K562 (cell line): ENCODE measurements around the gene SUFU. TPM values are rescaled to one million over a fixed set of nuclear protein-coding genes. Genes with fewer than 3 reads are reported as not detected.

Source experiments
- FIP1L1 ChIP-seq: fragments of 200-400 bp; formaldehyde crosslinking; IDR thresholded peaks from 2 replicates; pipeline ENCODE4 v1.6.1; 2018; ENCODE audit warnings: mild to moderate bottlenecking, low read depth, low read length; ENCODE audit not compliant: poor library complexity, severe bottlenecking
- GATAD2B ChIP-seq: fragments of 450-650 bp; IDR thresholded peaks from 2 replicates; pipeline ENCODE4 v1.6.1; 2017; ENCODE audit warnings: mild to moderate bottlenecking, borderline replicate concordance
- JUND ChIP-seq, 2 experiments: IDR thresholded peaks; 2 replicates in 1 of 2; 3 replicates in 1 of 2; pipeline ENCODE4 v1.6.1; 2011; ENCODE audit warnings: borderline replicate concordance in 2 of 2, low read depth in 2 of 2, low read length in 2 of 2, improper control_type of control experiment in 1 of 2, missing biosample characterization in 1 of 2, missing genetic modification characterization in 1 of 2, missing genetic modification reagents in 1 of 2
- SNIP1 ChIP-seq: fragments of 450-650 bp; IDR thresholded peaks from 2 replicates; pipeline ENCODE4 v1.7.1; 2017; ENCODE audit warnings: low read depth, mild to moderate bottlenecking
- ZEB2 ChIP-seq: fragments of 450-650 bp; IDR thresholded peaks from 2 replicates; pipeline ENCODE4 v1.6.1; 2016
- ZFX ChIP-seq: sonication (generic); formaldehyde crosslinking; IDR thresholded peaks from 2 replicates; pipeline ENCODE4 v1.8.0; 2022; ENCODE audit warnings: mild to moderate bottlenecking, missing genetic modification reagents, moderate library complexity
- ZNF124 ChIP-seq: sonication (generic); formaldehyde crosslinking; IDR thresholded peaks from 2 replicates; pipeline ENCODE4 v1.8.1; 2022; ENCODE audit warnings: missing genetic modification reagents
- ZNF444 ChIP-seq: fragments of 250-450 bp; sonication (Bioruptor Pico); IDR thresholded peaks from 2 replicates; pipeline ENCODE4 v1.4.0; 2020; ENCODE audit warnings: mild to moderate bottlenecking, moderate library complexity
- polyA plus RNA-seq, 8 experiments: library from polyadenylated mRNA; depleted of rRNA in 4 of 8; stranded (reverse) in 5 of 8; unstranded in 3 of 8; fragments of >200 nt; fragmentation: Nextera tagmentation in 2 of 8; fragmentation: Illumina TruSeq in 1 of 8; extraction: Ambion mirVana in 2 of 8; extraction: Trizol in 1 of 8; gene quantifications; 2 replicates each; pipeline versions ENCODE4 v1.2.1 to v1.2.3, GENCODE V29; 2011 to 2014; ENCODE audit warnings: inconsistent platforms in 1 of 8, missing spikeins in 1 of 8
- total RNA-seq, 7 experiments: library from RNA; depleted of rRNA in 6 of 7; stranded (reverse); fragments of >200 nt in 6 of 7; fragmentation: Illumina TruSeq in 2 of 7; extraction: Trizol in 2 of 7; gene quantifications; 2 replicates each; pipeline versions ENCODE4 v1.2.1 to v1.2.3, GENCODE V29; 2011 to 2021; ENCODE audit warnings: low replicate concordance in 1 of 7
- TF ChIP-seq, protein P1 (sequence below): sonication (generic); formaldehyde crosslinking; IDR thresholded peaks from 2 replicates; pipeline ENCODE4 v1.5.0; 2020; ENCODE audit warnings: missing genetic modification reagents
- TF ChIP-seq, protein P2 (sequence below): sonication (generic); formaldehyde crosslinking; IDR thresholded peaks from 2 replicates; pipeline ENCODE4 v1.8.1; 2023; ENCODE audit warnings: mild to moderate bottlenecking, missing genetic modification reagents
- TF ChIP-seq, protein P3 (sequence below): fragments of 200-800 bp; sonication (Bioruptor generic); IDR thresholded peaks from 2 replicates; pipeline ENCODE4 v1.6.1; 2017; ENCODE audit warnings: missing genetic modification characterization, missing compliant biosample characterization
- TF ChIP-seq, protein P4 (sequence below): fragments of 450-650 bp; formaldehyde crosslinking; IDR thresholded peaks from 2 replicates; pipeline ENCODE4 v1.4.0; 2020; ENCODE audit warnings: mild to moderate bottlenecking, moderate library complexity
- TF ChIP-seq, protein P5 (sequence below), 3 experiments: fragments of 200-800 bp in 1 of 3; fragments of 250-450 bp in 1 of 3; fragments of 450-650 bp in 1 of 3; sonication (Bioruptor Pico) in 1 of 3; sonication (Bioruptor generic) in 1 of 3; formaldehyde crosslinking in 1 of 3; IDR thresholded peaks; 2 replicates each; pipeline versions ENCODE4 v1.6.1 to v1.8.0; 2016 to 2022; ENCODE audit warnings: mild to moderate bottlenecking in 2 of 3, missing genetic modification characterization in 2 of 3, missing compliant biosample characterization in 1 of 3, moderate library complexity in 1 of 3
- TF ChIP-seq, protein P6 (sequence below), 2 experiments: fragments of 200-800 bp in 1 of 2; sonication (Bioruptor generic) in 1 of 2; sonication (generic) in 1 of 2; formaldehyde crosslinking in 1 of 2; IDR thresholded peaks in 1 of 2; conservative IDR thresholded peaks in 1 of 2; 2 replicates each; pipeline versions ENCODE4 v1.5.0 to v1.6.1; 2016 to 2020; ENCODE audit warnings: missing compliant biosample characterization in 1 of 2, missing genetic modification characterization in 1 of 2, missing genetic modification reagents in 1 of 2

Gene SUFU
- total and polyA plus RNA-seq, 9 of the 15 experiments (the other 6 are each of a cell fraction or from before 2014, with no cell fraction given), result 0.59 to 6.3 (median 0.82) TPM

DNA sequence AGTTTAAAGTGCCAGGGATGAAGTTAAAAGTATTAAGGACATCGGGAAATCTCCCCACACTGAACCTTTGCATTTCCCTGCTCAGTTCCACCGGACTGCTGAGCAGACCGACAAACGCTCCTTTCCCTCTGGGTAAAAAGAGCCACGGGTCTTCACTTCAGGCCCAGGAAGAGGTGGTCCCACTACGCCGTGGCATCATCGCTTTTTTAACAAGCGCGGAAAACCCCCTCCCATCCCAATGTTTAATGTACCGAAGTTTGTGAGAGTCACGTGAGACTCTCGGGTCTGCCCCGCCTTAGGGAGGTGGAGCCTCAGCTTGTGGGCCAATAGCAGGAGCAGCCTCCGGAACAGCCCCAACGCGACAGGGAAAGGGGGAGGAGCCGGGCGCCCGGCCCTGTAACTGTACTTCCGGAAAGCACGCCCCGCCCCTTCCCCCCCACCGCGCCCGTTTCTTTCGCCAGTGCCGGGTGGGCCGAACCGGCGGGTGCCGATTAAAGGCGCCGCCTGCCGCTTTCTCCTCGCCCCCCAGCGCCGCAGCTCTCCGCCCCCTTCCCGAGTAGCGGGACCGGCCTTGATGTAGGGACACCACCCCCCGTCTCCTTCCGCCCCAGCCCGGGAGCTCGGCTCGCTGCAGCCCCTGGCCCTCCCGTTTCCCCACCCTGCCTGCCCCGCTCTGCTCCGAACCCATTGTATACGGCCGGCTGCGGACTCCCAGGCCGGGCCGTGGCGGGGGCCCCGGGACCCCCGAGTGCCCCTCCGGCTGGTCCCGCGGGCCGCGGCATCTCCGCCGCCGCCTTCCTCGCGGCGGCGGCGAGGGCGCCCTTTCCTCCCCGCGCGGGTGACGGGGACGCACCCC is 138.3 kb downstream of the SUFU start (continued):
- TF ChIP-seq, protein P1, sequence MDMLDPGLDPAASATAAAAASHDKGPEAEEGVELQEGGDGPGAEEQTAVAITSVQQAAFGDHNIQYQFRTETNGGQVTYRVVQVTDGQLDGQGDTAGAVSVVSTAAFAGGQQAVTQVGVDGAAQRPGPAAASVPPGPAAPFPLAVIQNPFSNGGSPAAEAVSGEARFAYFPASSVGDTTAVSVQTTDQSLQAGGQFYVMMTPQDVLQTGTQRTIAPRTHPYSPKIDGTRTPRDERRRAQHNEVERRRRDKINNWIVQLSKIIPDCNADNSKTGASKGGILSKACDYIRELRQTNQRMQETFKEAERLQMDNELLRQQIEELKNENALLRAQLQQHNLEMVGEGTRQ (CRISPR knock-in tag), result peak; percentile 87
- TF ChIP-seq FIP1L1 (peak; percentile 19), JUND (IDR thresholded peaks at IDR 0.05; ENCODE audit: borderline replicate concordance, low read depth, low read length) (peak; percentile 4; the same call in 1 of the 2 replicates), JUND (tag; IDR thresholded peaks at IDR 0.05; ENCODE audit: borderline replicate concordance, low read depth, low read length) (no peak), ZFX (CRISPR knock-in tag) (peak; percentile 59), ZEB2 (no peak), ZNF124 (no peak), SNIP1 (peak; percentile 73; the same call in 1 of the 2 replicates), ZNF444 (CRISPR knock-in tag) (no peak), GATAD2B (no peak)
- TF ChIP-seq, protein P2, sequence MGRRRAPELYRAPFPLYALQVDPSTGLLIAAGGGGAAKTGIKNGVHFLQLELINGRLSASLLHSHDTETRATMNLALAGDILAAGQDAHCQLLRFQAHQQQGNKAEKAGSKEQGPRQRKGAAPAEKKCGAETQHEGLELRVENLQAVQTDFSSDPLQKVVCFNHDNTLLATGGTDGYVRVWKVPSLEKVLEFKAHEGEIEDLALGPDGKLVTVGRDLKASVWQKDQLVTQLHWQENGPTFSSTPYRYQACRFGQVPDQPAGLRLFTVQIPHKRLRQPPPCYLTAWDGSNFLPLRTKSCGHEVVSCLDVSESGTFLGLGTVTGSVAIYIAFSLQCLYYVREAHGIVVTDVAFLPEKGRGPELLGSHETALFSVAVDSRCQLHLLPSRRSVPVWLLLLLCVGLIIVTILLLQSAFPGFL (CRISPR knock-in tag), result no peak
- TF ChIP-seq, protein P3, sequence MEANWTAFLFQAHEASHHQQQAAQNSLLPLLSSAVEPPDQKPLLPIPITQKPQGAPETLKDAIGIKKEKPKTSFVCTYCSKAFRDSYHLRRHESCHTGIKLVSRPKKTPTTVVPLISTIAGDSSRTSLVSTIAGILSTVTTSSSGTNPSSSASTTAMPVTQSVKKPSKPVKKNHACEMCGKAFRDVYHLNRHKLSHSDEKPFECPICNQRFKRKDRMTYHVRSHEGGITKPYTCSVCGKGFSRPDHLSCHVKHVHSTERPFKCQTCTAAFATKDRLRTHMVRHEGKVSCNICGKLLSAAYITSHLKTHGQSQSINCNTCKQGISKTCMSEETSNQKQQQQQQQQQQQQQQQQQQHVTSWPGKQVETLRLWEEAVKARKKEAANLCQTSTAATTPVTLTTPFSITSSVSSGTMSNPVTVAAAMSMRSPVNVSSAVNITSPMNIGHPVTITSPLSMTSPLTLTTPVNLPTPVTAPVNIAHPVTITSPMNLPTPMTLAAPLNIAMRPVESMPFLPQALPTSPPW (CRISPR knock-in tag), result peak; percentile 84
- TF ChIP-seq, protein P4, sequence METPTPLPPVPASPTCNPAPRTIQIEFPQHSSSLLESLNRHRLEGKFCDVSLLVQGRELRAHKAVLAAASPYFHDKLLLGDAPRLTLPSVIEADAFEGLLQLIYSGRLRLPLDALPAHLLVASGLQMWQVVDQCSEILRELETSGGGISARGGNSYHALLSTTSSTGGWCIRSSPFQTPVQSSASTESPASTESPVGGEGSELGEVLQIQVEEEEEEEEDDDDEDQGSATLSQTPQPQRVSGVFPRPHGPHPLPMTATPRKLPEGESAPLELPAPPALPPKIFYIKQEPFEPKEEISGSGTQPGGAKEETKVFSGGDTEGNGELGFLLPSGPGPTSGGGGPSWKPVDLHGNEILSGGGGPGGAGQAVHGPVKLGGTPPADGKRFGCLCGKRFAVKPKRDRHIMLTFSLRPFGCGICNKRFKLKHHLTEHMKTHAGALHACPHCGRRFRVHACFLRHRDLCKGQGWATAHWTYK (CRISPR knock-in tag), result 0 out of 2 replicates have a peak, but pooled peaks have one; percentile 22
- TF ChIP-seq, protein P5, sequence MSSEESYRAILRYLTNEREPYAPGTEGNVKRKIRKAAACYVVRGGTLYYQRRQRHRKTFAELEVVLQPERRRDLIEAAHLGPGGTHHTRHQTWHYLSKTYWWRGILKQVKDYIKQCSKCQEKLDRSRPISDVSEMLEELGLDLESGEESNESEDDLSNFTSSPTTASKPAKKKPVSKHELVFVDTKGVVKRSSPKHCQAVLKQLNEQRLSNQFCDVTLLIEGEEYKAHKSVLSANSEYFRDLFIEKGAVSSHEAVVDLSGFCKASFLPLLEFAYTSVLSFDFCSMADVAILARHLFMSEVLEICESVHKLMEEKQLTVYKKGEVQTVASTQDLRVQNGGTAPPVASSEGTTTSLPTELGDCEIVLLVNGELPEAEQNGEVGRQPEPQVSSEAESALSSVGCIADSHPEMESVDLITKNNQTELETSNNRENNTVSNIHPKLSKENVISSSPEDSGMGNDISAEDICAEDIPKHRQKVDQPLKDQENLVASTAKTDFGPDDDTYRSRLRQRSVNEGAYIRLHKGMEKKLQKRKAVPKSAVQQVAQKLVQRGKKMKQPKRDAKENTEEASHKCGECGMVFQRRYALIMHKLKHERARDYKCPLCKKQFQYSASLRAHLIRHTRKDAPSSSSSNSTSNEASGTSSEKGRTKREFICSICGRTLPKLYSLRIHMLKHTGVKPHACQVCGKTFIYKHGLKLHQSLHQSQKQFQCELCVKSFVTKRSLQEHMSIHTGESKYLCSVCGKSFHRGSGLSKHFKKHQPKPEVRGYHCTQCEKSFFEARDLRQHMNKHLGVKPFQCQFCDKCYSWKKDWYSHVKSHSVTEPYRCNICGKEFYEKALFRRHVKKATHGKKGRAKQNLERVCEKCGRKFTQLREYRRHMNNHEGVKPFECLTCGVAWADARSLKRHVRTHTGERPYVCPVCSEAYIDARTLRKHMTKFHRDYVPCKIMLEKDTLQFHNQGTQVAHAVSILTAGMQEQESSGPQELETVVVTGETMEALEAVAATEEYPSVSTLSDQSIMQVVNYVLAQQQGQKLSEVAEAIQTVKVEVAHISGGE (CRISPR knock-in tag; IDR thresholded peaks at IDR 0.05), result peak in 1 of 3 experiments; percentile 54; a peak in 1 of 6 replicates
- TF ChIP-seq, protein P6, sequence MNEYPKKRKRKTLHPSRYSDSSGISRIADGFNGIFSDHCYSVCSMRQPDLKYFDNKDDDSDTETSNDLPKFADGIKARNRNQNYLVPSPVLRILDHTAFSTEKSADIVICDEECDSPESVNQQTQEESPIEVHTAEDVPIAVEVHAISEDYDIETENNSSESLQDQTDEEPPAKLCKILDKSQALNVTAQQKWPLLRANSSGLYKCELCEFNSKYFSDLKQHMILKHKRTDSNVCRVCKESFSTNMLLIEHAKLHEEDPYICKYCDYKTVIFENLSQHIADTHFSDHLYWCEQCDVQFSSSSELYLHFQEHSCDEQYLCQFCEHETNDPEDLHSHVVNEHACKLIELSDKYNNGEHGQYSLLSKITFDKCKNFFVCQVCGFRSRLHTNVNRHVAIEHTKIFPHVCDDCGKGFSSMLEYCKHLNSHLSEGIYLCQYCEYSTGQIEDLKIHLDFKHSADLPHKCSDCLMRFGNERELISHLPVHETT (CRISPR knock-in tag; conservative IDR thresholded peaks at IDR 0.05 in 1 of 2, IDR thresholded peaks at IDR 0.05 in 1 of 2), result peak in 1 of 2 experiments; percentile 78; a peak in 1 of 4 replicates
